HL-60 (cell line): ENCODE measurements around the gene DMAC2L.

Source experiments
- DNase-seq, 2 experiments: peaks; one replicate each; pipeline ENCODE4 v3.0.0-alpha.2; 2010 to 2020; ENCODE audit warnings: low read depth in 1 of 2, low spot score in 1 of 2
- H3K27ac ChIP-seq: fragments of 250-450 bp; sonication (Bioruptor Pico); replicated peaks from 2 replicates; pipeline ENCODE4 v1.5.1; 2020; ENCODE audit warnings: mild to moderate bottlenecking, moderate library complexity
- H3K27me3 ChIP-seq: fragments of 250-450 bp; sonication (Bioruptor Pico); 2 replicates; pipeline ENCODE4 v1.5.1; 2021; ENCODE audit warnings: mild to moderate bottlenecking, moderate library complexity; ENCODE audit not compliant: insufficient read depth, poor library complexity, severe bottlenecking
- H3K4me3 ChIP-seq: replicated peaks from 2 replicates; pipeline ENCODE4 v1.5.1; 2011; ENCODE audit warnings: mild to moderate bottlenecking, control low read depth, low read length; ENCODE audit not compliant: insufficient read depth
- GABPA ChIP-seq: IDR thresholded peaks from 2 replicates; pipeline ENCODE4 v1.6.1; 2012; ENCODE audit warnings: low read depth
- POLR2AphosphoS5 ChIP-seq: IDR thresholded peaks from 2 replicates; pipeline ENCODE4 v1.6.1; 2012; ENCODE audit warnings: low read depth
- SPI1 ChIP-seq: IDR thresholded peaks from 2 replicates; pipeline ENCODE4 v1.6.1; 2012; ENCODE audit warnings: low read depth, mild to moderate bottlenecking, borderline replicate concordance
- long read RNA-seq: library from polyadenylated mRNA; unstranded; transcript quantifications from one replicate; pipeline ENCODE4 v2.0.0, GENCODE V29; 2020
- TF ChIP-seq, protein P1 (sequence below): IDR thresholded peaks from one replicate; pipeline ENCODE4 v1.5.1; 2011; ENCODE audit warnings: low read length, control low read depth, inconsistent platforms; ENCODE audit not compliant: insufficient read depth
- TF ChIP-seq, protein P2 (sequence below): IDR thresholded peaks from 2 replicates; pipeline ENCODE4 v1.6.1; 2012; ENCODE audit warnings: low read depth; ENCODE audit not compliant: insufficient replicate concordance

The DMAC2L gene, protein sequence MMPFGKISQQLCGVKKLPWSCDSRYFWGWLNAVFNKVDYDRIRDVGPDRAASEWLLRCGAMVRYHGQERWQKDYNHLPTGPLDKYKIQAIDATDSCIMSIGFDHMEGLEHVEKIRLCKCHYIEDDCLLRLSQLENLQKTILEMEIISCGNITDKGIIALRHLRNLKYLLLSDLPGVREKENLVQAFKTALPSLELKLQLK
- long read RNA-seq, transcript ATP5S-207 (5 exons, 2,008 nt), result major isoform, 10 of 35 reads
- long read RNA-seq, partial matches to known transcripts, result 4 of 35 reads
- long read RNA-seq, other reads (novel, unspliced or antisense), result 21 of 35 reads

DNA sequence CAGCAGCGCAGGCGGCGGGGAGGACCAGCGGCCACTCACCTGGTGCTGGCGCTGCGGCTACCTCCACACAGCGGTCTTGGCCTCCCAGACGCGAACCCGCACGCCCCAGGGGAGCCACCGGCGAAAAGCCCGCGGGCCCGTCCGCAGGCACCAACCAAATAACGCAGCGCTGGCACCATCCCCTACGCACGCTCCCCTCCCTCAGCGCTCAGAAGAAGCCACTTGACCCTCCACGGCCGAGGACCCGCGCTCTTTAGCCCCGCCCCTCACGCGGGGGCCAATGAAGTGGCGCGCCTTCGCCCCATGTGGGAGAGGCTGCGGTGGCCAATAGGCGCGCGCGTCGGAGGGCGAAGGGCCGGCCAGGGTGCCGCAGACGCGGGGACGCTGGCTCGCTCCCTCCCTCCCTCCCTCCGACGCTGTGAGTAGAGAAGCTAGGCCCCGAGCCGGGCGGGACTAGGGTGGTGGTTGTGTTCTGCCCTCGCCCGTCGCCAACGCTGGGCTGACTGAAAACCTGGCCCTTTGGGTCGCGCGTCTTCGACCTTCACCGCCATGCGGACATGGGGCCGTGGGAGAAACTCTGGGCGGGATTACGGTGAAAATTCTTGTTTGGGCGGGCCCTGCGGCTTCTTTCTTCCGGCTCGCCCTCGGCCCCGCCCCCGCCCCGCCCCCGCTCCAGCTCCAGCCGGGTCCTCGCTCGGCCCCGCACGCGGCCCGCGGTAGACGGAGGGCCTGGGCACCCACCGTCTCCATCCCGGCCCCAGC lies at the start of gene DMAC2L, which contains the start of gene L2HGDH:
TSS of gene DMAC2L (plus strand) at position 353 of the 762 bp plus-strand sequence. CDS start 9,164 bp downstream, outside the sequence.
TSS of gene L2HGDH (minus strand) at position 258 of the 762 bp plus-strand sequence. CDS start at position 179, 79 bp downstream.
- Histone ChIP-seq H3K27me3 (no peaks in the 10 kb centered on the region), H3K27ac (peak within 1 kb of the TSS; percentile 94), H3K4me3 (peak within 1 kb of the TSS; percentile 79)
- TF ChIP-seq, protein P1, sequence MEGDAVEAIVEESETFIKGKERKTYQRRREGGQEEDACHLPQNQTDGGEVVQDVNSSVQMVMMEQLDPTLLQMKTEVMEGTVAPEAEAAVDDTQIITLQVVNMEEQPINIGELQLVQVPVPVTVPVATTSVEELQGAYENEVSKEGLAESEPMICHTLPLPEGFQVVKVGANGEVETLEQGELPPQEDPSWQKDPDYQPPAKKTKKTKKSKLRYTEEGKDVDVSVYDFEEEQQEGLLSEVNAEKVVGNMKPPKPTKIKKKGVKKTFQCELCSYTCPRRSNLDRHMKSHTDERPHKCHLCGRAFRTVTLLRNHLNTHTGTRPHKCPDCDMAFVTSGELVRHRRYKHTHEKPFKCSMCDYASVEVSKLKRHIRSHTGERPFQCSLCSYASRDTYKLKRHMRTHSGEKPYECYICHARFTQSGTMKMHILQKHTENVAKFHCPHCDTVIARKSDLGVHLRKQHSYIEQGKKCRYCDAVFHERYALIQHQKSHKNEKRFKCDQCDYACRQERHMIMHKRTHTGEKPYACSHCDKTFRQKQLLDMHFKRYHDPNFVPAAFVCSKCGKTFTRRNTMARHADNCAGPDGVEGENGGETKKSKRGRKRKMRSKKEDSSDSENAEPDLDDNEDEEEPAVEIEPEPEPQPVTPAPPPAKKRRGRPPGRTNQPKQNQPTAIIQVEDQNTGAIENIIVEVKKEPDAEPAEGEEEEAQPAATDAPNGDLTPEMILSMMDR, result no peak
- TF ChIP-seq SPI1 (no peak), GABPA (no peak), POLR2AphosphoS5 (no peak; the same call in none of the 2 replicates)
- TF ChIP-seq, protein P2, sequence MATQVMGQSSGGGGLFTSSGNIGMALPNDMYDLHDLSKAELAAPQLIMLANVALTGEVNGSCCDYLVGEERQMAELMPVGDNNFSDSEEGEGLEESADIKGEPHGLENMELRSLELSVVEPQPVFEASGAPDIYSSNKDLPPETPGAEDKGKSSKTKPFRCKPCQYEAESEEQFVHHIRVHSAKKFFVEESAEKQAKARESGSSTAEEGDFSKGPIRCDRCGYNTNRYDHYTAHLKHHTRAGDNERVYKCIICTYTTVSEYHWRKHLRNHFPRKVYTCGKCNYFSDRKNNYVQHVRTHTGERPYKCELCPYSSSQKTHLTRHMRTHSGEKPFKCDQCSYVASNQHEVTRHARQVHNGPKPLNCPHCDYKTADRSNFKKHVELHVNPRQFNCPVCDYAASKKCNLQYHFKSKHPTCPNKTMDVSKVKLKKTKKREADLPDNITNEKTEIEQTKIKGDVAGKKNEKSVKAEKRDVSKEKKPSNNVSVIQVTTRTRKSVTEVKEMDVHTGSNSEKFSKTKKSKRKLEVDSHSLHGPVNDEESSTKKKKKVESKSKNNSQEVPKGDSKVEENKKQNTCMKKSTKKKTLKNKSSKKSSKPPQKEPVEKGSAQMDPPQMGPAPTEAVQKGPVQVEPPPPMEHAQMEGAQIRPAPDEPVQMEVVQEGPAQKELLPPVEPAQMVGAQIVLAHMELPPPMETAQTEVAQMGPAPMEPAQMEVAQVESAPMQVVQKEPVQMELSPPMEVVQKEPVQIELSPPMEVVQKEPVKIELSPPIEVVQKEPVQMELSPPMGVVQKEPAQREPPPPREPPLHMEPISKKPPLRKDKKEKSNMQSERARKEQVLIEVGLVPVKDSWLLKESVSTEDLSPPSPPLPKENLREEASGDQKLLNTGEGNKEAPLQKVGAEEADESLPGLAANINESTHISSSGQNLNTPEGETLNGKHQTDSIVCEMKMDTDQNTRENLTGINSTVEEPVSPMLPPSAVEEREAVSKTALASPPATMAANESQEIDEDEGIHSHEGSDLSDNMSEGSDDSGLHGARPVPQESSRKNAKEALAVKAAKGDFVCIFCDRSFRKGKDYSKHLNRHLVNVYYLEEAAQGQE, result no peak
- DNase-seq, result peak; percentile 74 to 94

- Histone ChIP-seq H3K27ac (no peak overlapping the region), H3K27me3 (no peaks in the 10 kb centered on the region), H3K4me3 (no peak overlapping the region)
- DNase-seq, result no peak
- TF ChIP-seq SPI1 (no peak), GABPA (no peak), POLR2AphosphoS5 (no peak)
- TF ChIP-seq, protein P1, result no peak
- TF ChIP-seq, protein P2, result no peak
These were observed 49.3 kb upstream of the DMAC2L start for GRCh38 chr14:50262865-50263264.

DNA sequence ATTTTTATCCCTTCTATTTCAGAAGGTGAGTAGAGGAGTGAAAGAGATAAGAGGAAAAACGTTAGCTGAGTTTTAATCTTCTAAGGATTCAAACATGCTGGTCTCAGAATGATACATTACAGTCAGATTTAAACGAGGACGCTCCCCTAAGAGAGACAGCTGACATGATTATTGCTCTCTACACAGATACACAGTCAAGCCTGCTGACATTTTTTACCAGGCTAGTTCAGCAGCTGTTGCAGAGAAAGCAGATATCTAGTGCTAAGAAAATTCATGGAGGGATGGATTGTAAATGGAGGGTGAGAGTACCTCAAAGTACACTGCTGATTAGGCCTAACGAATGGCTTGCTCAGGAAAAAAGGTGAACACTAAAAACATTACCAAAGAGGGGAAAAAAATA lies 48.8 kb upstream of the DMAC2L start:
- Histone ChIP-seq H3K4me3 (no peak overlapping the region), H3K27me3 (no peaks in the 10 kb centered on the region), H3K27ac (no peak overlapping the region)
- no peak for DNase-seq
- TF ChIP-seq, protein P1, result no peak
- TF ChIP-seq GABPA (no peak), POLR2AphosphoS5 (no peak), SPI1 (no peak)
- TF ChIP-seq, protein P2, result no peak
